ENCODE measurements around the gene TRMT1.
A peak's percentile ranks its signal among the peaks of the same experiment; 100 is the strongest.

TRMT1 gene

GRCh38 chr19:13122980-13123957 lies 6.7 kb upstream of the TRMT1 start:
- DNase-seq = no peak

GRCh38 chr19:13122275-13122878 lies 5.8 kb upstream of the TRMT1 start:
- peak; percentile 44 for DNase-seq

- no peak for DNase-seq
Measured at GRCh38 chr19:13121551-13122274, 5.2 kb upstream of the TRMT1 start.

- no peak for DNase-seq
Measured at GRCh38 chr19:13120817-13121216, 4.3 kb upstream of the TRMT1 start.

GRCh38 chr19:13120031-13120430 lies 3.5 kb upstream of the TRMT1 start:
- DNase-seq = no peak

GRCh38 chr19:13119627-13120026 lies 3.1 kb upstream of the TRMT1 start:
- no peak for DNase-seq

- DNase-seq = peak; percentile 49
Measured at GRCh38 chr19:13118424-13119193, 2.1 kb upstream of the TRMT1 start.

- peak; percentile 90 for DNase-seq
Measured at GRCh38 chr19:13117772-13118423, 1.4 kb upstream of the TRMT1 start, which contains the start of gene NACC1. TSS of gene NACC1 (plus strand) at chr19:13118264. CDS start at chr19:13135208, 16,944 bp downstream.

- DNase-seq = peak; percentile 46
Measured at GRCh38 chr19:13117176-13117771, 734 bp upstream of the TRMT1 start.

- no peak for DNase-seq
Measured at GRCh38 chr19:13115936-13116281, 631 bp downstream of the TRMT1 start.

- no peak for DNase-seq
Measured at GRCh38 chr19:13112555-13112954, 4.0 kb downstream of the TRMT1 start.

GRCh38 chr19:13110099-13110610 lies 6.4 kb downstream of the TRMT1 start:
- DNase-seq = no peak

GRCh38 chr19:13109361-13110098 lies 7.0 kb downstream of the TRMT1 start:
- DNase-seq = no peak

GRCh38 chr19:13104848-13105711 lies 11.5 kb downstream of the TRMT1 start:
- DNase-seq = peak; percentile 40

GRCh38 chr19:13104360-13104847 lies 12.1 kb downstream of the TRMT1 start:
- DNase-seq = peak; percentile 64

- no peak for DNase-seq
Measured at GRCh38 chr19:13103581-13104359, 12.8 kb downstream of the TRMT1 start.

GRCh38 chr19:13102666-13103580 lies 13.6 kb downstream of the TRMT1 start, which contains the start of gene LYL1:
TSS of gene LYL1 (minus strand) at chr19:13102858. CDS start at chr19:13101171, 1,687 bp downstream.
- peak; percentile 47 for DNase-seq

- DNase-seq = no peak
Measured at GRCh38 chr19:13102416-13102665, 14.2 kb downstream of the TRMT1 start.
